Measurements from ENCODE around the gene ERMAP. TPM values are rescaled to one million over a fixed set of nuclear protein-coding genes. Genes with fewer than 3 reads are reported as not detected.

Gene ERMAP
- total and polyA plus RNA-seq, 2 experiments from 2014 or later, result 1.2 to 2.2 TPM

DNA sequence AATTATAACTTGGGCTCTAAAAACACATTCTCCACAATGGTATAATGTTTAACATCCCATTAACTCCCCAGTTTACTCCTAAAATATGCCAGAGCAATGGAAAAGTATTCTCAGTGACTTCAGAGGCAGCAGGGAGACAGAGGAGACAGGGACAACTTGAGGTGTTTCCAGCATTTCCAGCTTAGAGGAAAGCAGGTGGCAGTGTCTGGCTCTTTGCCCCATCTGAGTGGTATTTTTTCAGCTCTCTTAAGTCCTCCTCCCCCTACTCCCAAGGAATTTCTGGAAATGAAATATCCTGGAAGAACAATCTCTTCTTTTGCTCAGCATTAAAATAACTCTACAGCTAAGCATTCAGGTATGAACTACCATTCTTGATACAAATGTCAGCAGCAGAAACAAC, 10.8 kb upstream of the ERMAP start (continued):
- TF ChIP-seq, protein P1, sequence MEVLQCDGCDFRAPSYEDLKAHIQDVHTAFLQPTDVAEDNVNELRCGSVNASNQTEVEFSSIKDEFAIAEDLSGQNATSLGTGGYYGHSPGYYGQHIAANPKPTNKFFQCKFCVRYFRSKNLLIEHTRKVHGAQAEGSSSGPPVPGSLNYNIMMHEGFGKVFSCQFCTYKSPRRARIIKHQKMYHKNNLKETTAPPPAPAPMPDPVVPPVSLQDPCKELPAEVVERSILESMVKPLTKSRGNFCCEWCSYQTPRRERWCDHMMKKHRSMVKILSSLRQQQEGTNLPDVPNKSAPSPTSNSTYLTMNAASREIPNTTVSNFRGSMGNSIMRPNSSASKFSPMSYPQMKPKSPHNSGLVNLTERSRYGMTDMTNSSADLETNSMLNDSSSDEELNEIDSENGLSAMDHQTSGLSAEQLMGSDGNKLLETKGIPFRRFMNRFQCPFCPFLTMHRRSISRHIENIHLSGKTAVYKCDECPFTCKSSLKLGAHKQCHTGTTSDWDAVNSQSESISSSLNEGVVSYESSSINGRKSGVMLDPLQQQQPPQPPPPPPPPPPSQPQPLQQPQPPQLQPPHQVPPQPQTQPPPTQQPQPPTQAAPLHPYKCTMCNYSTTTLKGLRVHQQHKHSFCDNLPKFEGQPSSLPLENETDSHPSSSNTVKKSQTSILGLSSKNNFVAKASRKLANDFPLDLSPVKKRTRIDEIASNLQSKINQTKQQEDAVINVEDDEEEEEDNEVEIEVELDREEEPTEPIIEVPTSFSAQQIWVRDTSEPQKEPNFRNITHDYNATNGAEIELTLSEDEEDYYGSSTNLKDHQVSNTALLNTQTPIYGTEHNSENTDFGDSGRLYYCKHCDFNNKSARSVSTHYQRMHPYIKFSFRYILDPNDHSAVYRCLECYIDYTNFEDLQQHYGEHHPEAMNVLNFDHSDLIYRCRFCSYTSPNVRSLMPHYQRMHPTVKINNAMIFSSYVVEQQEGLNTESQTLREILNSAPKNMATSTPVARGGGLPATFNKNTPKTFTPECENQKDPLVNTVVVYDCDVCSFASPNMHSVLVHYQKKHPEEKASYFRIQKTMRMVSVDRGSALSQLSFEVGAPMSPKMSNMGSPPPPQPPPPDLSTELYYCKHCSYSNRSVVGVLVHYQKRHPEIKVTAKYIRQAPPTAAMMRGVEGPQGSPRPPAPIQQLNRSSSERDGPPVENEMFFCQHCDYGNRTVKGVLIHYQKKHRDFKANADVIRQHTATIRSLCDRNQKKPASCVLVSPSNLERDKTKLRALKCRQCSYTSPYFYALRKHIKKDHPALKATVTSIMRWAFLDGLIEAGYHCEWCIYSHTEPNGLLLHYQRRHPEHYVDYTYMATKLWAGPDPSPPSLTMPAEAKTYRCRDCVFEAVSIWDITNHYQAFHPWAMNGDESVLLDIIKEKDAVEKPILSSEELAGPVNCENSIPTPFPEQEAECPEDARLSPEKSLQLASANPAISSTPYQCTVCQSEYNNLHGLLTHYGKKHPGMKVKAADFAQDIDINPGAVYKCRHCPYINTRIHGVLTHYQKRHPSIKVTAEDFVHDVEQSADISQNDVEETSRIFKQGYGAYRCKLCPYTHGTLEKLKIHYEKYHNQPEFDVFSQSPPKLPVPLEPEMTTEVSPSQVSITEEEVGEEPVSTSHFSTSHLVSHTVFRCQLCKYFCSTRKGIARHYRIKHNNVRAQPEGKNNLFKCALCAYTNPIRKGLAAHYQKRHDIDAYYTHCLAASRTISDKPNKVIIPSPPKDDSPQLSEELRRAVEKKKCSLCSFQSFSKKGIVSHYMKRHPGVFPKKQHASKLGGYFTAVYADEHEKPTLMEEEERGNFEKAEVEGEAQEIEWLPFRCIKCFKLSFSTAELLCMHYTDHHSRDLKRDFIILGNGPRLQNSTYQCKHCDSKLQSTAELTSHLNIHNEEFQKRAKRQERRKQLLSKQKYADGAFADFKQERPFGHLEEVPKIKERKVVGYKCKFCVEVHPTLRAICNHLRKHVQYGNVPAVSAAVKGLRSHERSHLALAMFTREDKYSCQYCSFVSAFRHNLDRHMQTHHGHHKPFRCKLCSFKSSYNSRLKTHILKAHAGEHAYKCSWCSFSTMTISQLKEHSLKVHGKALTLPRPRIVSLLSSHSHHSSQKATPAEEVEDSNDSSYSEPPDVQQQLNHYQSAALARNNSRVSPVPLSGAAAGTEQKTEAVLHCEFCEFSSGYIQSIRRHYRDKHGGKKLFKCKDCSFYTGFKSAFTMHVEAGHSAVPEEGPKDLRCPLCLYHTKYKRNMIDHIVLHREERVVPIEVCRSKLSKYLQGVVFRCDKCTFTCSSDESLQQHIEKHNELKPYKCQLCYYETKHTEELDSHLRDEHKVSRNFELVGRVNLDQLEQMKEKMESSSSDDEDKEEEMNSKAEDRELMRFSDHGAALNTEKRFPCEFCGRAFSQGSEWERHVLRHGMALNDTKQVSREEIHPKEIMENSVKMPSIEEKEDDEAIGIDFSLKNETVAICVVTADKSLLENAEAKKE (CRISPR knock-in tag; IDR thresholded peaks at IDR 0.05), result no peak
- TF ChIP-seq, protein P2, sequence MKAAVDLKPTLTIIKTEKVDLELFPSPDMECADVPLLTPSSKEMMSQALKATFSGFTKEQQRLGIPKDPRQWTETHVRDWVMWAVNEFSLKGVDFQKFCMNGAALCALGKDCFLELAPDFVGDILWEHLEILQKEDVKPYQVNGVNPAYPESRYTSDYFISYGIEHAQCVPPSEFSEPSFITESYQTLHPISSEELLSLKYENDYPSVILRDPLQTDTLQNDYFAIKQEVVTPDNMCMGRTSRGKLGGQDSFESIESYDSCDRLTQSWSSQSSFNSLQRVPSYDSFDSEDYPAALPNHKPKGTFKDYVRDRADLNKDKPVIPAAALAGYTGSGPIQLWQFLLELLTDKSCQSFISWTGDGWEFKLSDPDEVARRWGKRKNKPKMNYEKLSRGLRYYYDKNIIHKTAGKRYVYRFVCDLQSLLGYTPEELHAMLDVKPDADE (IDR thresholded peaks at IDR 0.05), result no peak
- no peak for TF ChIP-seq ZNF331 (CRISPR knock-in tag; IDR thresholded peaks at IDR 0.05; ENCODE audit: low read depth)
- no peak for TF ChIP-seq EZH2 (IDR thresholded peaks at IDR 0.05; ENCODE audit: low read depth, unreplicated experiment)
- TF ChIP-seq STAT1 (IDR thresholded peaks at IDR 0.05; ENCODE audit: unreplicated experiment), result no peak
- no peak for TF ChIP-seq EZH2phosphoT487 (IDR thresholded peaks at IDR 0.05; ENCODE audit: unreplicated experiment)
- no peak for TF ChIP-seq NANOG (IDR thresholded peaks at IDR 0.05; ENCODE audit: borderline replicate concordance)
- TF ChIP-seq, protein P3, sequence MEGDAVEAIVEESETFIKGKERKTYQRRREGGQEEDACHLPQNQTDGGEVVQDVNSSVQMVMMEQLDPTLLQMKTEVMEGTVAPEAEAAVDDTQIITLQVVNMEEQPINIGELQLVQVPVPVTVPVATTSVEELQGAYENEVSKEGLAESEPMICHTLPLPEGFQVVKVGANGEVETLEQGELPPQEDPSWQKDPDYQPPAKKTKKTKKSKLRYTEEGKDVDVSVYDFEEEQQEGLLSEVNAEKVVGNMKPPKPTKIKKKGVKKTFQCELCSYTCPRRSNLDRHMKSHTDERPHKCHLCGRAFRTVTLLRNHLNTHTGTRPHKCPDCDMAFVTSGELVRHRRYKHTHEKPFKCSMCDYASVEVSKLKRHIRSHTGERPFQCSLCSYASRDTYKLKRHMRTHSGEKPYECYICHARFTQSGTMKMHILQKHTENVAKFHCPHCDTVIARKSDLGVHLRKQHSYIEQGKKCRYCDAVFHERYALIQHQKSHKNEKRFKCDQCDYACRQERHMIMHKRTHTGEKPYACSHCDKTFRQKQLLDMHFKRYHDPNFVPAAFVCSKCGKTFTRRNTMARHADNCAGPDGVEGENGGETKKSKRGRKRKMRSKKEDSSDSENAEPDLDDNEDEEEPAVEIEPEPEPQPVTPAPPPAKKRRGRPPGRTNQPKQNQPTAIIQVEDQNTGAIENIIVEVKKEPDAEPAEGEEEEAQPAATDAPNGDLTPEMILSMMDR (conservative IDR thresholded peaks at IDR 0.05; ENCODE audit: low read depth in 2 of 2), result no peak
- no peak for TF ChIP-seq CREB1 (CRISPR knock-in tag; IDR thresholded peaks at IDR 0.05; ENCODE audit: low read depth)
- no peak for TF ChIP-seq JUNB (IDR thresholded peaks at IDR 0.05; ENCODE audit: unreplicated experiment)

Data from GM23338 (cell line).